ENCODE data around the gene CTTNBP2. TPM values are rescaled to one million over a fixed set of nuclear protein-coding genes. Genes with fewer than 3 reads are reported as not detected.
A peak's percentile ranks its signal among the peaks of the same experiment; 100 is the strongest.

The CTTNBP2 gene
- total and polyA plus RNA-seq, 2 donors (not counting 1 experiment from before 2014, with no cell fraction given), result 8.3 to 12.0 TPM

DNA sequence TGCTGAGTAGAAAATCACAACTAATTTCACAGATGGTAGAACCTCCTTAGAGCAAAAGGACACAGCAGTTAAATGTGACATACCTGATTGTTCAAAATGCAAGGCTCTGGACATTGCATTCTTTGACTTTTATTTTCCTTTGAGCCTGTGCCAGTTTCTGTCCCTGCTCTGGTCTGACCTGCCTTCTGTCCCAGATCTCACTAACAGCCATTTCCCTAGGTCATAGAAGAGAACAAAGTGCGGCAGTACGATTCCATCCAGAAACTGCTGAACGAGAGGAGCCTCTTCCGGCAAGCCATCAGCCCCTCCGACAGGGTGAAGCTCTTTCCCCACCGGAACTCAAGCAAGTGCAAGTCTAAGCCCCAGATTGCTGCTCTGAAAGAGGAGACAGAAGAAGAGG lies 206.6 kb downstream of the CTTNBP2 start:
- Histone ChIP-seq H3K79me2 (ENCODE audit: control insufficient read depth, insufficient read depth, low read length) (no peaks in the 10 kb centered on the region), H2AFZ (ENCODE audit: low read length) (no peak overlapping the region), H3K36me3 (ENCODE audit: control insufficient read depth, insufficient read depth, low read length) (no peaks in the 10 kb centered on the region), H3K27ac (ENCODE audit: insufficient read depth, low read length) (no peak overlapping the region), H3K27me3 (ENCODE audit: control insufficient read depth, insufficient read depth, low read length) (no peaks in the 10 kb centered on the region), H3K9me3 (ENCODE audit: control insufficient read depth, insufficient read depth, low read depth, low read length) (no peaks in the 10 kb centered on the region), H3K4me2 (ENCODE audit: extremely low read depth, insufficient read depth, low read length) (no peak overlapping the region), H3K9ac (ENCODE audit: insufficient read depth, low read length) (no peak overlapping the region), H4K20me1 (ENCODE audit: control insufficient read depth, extremely low read depth, insufficient read depth, low read length) (no peaks in the 10 kb centered on the region), H3K4me3 (replicated peaks in 1 of 4; ENCODE audit: control extremely low read depth in 1 of 4, insufficient read depth in 1 of 4, low read depth in 3 of 4, low read length in 4 of 4) (no peak overlapping the region), H3K4me1 (ENCODE audit: control insufficient read depth, extremely low read depth, insufficient read depth, low read length) (peaks cover 9% of the 10 kb centered on the region)
- DNase-seq (ENCODE audit: low read depth in 2 of 2), result no peak
- no peak for TF ChIP-seq EZH2 (IDR thresholded peaks at IDR 0.05; ENCODE audit: low read length, missing control alignments)
- TF ChIP-seq, protein P1, sequence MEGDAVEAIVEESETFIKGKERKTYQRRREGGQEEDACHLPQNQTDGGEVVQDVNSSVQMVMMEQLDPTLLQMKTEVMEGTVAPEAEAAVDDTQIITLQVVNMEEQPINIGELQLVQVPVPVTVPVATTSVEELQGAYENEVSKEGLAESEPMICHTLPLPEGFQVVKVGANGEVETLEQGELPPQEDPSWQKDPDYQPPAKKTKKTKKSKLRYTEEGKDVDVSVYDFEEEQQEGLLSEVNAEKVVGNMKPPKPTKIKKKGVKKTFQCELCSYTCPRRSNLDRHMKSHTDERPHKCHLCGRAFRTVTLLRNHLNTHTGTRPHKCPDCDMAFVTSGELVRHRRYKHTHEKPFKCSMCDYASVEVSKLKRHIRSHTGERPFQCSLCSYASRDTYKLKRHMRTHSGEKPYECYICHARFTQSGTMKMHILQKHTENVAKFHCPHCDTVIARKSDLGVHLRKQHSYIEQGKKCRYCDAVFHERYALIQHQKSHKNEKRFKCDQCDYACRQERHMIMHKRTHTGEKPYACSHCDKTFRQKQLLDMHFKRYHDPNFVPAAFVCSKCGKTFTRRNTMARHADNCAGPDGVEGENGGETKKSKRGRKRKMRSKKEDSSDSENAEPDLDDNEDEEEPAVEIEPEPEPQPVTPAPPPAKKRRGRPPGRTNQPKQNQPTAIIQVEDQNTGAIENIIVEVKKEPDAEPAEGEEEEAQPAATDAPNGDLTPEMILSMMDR (conservative IDR thresholded peaks at IDR 0.05 in 1 of 2, IDR thresholded peaks at IDR 0.05 in 1 of 2; ENCODE audit: low read depth in 1 of 2, low read length in 2 of 2), result no peak

DNA sequence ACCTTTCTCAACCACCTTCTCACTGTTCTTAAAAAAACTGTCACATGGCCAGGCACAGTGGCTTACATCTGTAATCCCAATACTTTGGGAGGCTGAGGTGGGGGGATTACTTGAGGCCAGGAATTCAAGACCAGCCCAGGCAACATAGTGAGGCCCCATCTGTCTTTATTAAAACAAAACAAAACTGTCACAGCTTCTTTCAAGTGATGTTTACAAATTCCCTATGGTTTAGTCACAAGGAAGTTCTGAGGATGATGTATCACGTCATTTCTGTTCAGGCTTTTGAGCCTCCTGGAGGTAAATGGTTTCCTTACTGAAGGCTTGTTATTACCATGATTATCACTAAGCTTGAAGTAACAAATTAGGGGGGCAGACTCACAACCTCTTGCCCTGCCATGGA lies 207.2 kb downstream of the CTTNBP2 start:
- Histone ChIP-seq H3K4me2 (ENCODE audit: extremely low read depth, insufficient read depth, low read length) (no peak overlapping the region), H3K4me1 (ENCODE audit: control insufficient read depth, extremely low read depth, insufficient read depth, low read length) (peaks cover 9% of the 10 kb centered on the region), H3K4me3 (replicated peaks in 1 of 4; ENCODE audit: control extremely low read depth in 1 of 4, insufficient read depth in 1 of 4, low read depth in 3 of 4, low read length in 4 of 4) (no peak overlapping the region), H2AFZ (ENCODE audit: low read length) (no peak overlapping the region), H3K9me3 (ENCODE audit: control insufficient read depth, insufficient read depth, low read depth, low read length) (no peaks in the 10 kb centered on the region), H4K20me1 (ENCODE audit: control insufficient read depth, extremely low read depth, insufficient read depth, low read length) (no peaks in the 10 kb centered on the region), H3K79me2 (ENCODE audit: control insufficient read depth, insufficient read depth, low read length) (no peaks in the 10 kb centered on the region), H3K9ac (ENCODE audit: insufficient read depth, low read length) (no peak overlapping the region), H3K27ac (ENCODE audit: insufficient read depth, low read length) (no peak overlapping the region), H3K27me3 (ENCODE audit: control insufficient read depth, insufficient read depth, low read length) (no peaks in the 10 kb centered on the region), H3K36me3 (ENCODE audit: control insufficient read depth, insufficient read depth, low read length) (no peaks in the 10 kb centered on the region)
- TF ChIP-seq, protein P1 (conservative IDR thresholded peaks at IDR 0.05 in 1 of 2, IDR thresholded peaks at IDR 0.05 in 1 of 2; ENCODE audit: low read depth in 1 of 2, low read length in 2 of 2), result no peak
- no peak for TF ChIP-seq EZH2 (IDR thresholded peaks at IDR 0.05; ENCODE audit: low read length, missing control alignments)
- peak; percentile 59 to 77 for DNase-seq (ENCODE audit: low read depth in 2 of 2)

DNA sequence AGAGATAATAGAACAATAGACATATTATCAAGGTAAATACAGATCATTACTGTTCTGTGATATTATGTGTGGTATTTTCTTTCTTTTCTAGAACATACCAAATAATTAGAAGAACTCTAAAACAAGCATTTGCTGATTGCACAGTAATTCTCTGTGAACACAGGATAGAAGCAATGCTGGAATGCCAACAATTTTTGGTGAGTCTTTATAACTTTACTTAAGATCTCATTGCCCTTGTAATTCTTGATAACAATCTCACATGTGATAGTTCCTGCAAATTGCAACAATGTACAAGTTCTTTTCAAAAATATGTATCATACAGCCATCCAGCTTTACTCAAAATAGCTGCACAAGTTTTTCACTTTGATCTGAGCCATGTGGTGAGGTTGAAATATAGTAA lies 207.9 kb downstream of the CTTNBP2 start:
- H3K4me2 ChIP-seq (ENCODE audit: extremely low read depth, insufficient read depth, low read length), result no peak overlapping the region
- peak in 1 of 2 donors; percentile 40 for DNase-seq (ENCODE audit: low read depth in 2 of 2)
- H3K27ac ChIP-seq (ENCODE audit: insufficient read depth, low read length), result no peak overlapping the region

More for the DNA sequence above, 207.9 kb downstream of the CTTNBP2 start:
- Histone ChIP-seq H3K9ac (ENCODE audit: insufficient read depth, low read length) (no peak overlapping the region), H3K79me2 (ENCODE audit: control insufficient read depth, insufficient read depth, low read length) (no peaks in the 10 kb centered on the region), H3K36me3 (ENCODE audit: control insufficient read depth, insufficient read depth, low read length) (no peaks in the 10 kb centered on the region), H3K27me3 (ENCODE audit: control insufficient read depth, insufficient read depth, low read length) (no peaks in the 10 kb centered on the region), H3K4me1 (ENCODE audit: control insufficient read depth, extremely low read depth, insufficient read depth, low read length) (peaks cover 9% of the 10 kb centered on the region), H3K4me3 (replicated peaks in 1 of 4; ENCODE audit: control extremely low read depth in 1 of 4, insufficient read depth in 1 of 4, low read depth in 3 of 4, low read length in 4 of 4) (no peak overlapping the region), H4K20me1 (ENCODE audit: control insufficient read depth, extremely low read depth, insufficient read depth, low read length) (no peaks in the 10 kb centered on the region), H2AFZ (ENCODE audit: low read length) (no peak overlapping the region), H3K9me3 (ENCODE audit: control insufficient read depth, insufficient read depth, low read depth, low read length) (no peaks in the 10 kb centered on the region)
- TF ChIP-seq, protein P1 (conservative IDR thresholded peaks at IDR 0.05 in 1 of 2, IDR thresholded peaks at IDR 0.05 in 1 of 2; ENCODE audit: low read depth in 1 of 2, low read length in 2 of 2), result no peak
- TF ChIP-seq EZH2 (IDR thresholded peaks at IDR 0.05; ENCODE audit: low read length, missing control alignments), result no peak

Measured in fibroblast of lung (primary cell).